WTC11 (cell line): ENCODE measurements around the gene TANGO6. TPM values are rescaled to one million over a fixed set of nuclear protein-coding genes. Genes with fewer than 3 reads are reported as not detected.

Experiments used
- ATAC-seq: fragments of 200-7000 bp; cut with Tn5 transposase; 2 replicates; pipeline ENCODE4 v1.10.0; 2021; ENCODE audit warnings: mild to moderate bottlenecking, moderate library complexity
- CTCF ChIA-PET: fragments of 300-600 bp; sonication (Branson Sonifier 250); formaldehyde crosslinking; loops from one replicate; lab custom pipeline; 2021; ENCODE audit warnings: antibody characterized with exemption; lab: Charles Lee
- POLR2A ChIA-PET: fragments of 350-600 bp; sonication (Branson Sonifier 250); formaldehyde crosslinking; loops from one replicate; lab custom pipeline; 2021; ENCODE audit warnings: antibody characterized with exemption; lab: Charles Lee
- DNase-seq: peaks from one replicate; pipeline ENCODE4 v3.0.0; 2021; ENCODE audit warnings: low spot score
- H3K27ac Mint-ChIP-seq: 2 replicates; pipeline ENCODE4 v1.8.0; 2021; ENCODE audit warnings: mixed read lengths
- H3K27me3 Mint-ChIP-seq: 2 replicates; pipeline ENCODE4 v1.8.0; 2021; ENCODE audit warnings: low read depth, mild to moderate bottlenecking, moderate library complexity, mixed read lengths
- H3K36me3 Mint-ChIP-seq: 2 replicates; pipeline ENCODE4 v1.8.0; 2021; ENCODE audit warnings: mixed read lengths
- H3K4me1 Mint-ChIP-seq: 2 replicates; pipeline ENCODE4 v1.8.0; 2022; ENCODE audit warnings: mixed read lengths
- H3K4me3 Mint-ChIP-seq: 2 replicates; pipeline ENCODE4 v1.8.0; 2021; ENCODE audit warnings: mild to moderate bottlenecking, moderate library complexity, mixed read lengths
- H3K9me3 Mint-ChIP-seq: 2 replicates; pipeline ENCODE4 v1.8.0; 2021; ENCODE audit warnings: mixed read lengths
- ARID4B ChIP-seq: sonication (generic); formaldehyde crosslinking; IDR thresholded peaks from 2 replicates; pipeline ENCODE4 v1.8.0; 2023; ENCODE audit warnings: missing genetic modification reagents, mild to moderate bottlenecking, borderline replicate concordance
- ATF3 ChIP-seq: sonication (generic); formaldehyde crosslinking; conservative IDR thresholded peaks from 2 replicates; pipeline ENCODE4 v1.8.1; 2022; ENCODE audit warnings: mild to moderate bottlenecking, missing genetic modification reagents
- ATF6 ChIP-seq: sonication (generic); formaldehyde crosslinking; IDR thresholded peaks from 2 replicates; pipeline ENCODE4 v1.8.1; 2023; ENCODE audit warnings: mild to moderate bottlenecking, missing genetic modification reagents
- E2F5 ChIP-seq: sonication (generic); formaldehyde crosslinking; IDR thresholded peaks from 2 replicates; pipeline ENCODE4 v1.8.1; 2022; ENCODE audit warnings: mild to moderate bottlenecking, moderate library complexity, missing genetic modification reagents
- EMX1 ChIP-seq: fragments of 250-450 bp; sonication (Bioruptor Pico); IDR thresholded peaks from 2 replicates; pipeline ENCODE4 v1.8.0; 2021; ENCODE audit warnings: mild to moderate bottlenecking
- FOXP1 ChIP-seq: sonication (generic); formaldehyde crosslinking; IDR thresholded peaks from 2 replicates; pipeline ENCODE4 v1.8.0; 2022; ENCODE audit warnings: missing genetic modification reagents, mild to moderate bottlenecking, moderate library complexity, borderline replicate concordance
- GTF2I ChIP-seq: fragments of 250-450 bp; sonication (Bioruptor Pico); conservative IDR thresholded peaks from 2 replicates; pipeline ENCODE4 v1.4.0; 2021; ENCODE audit warnings: mild to moderate bottlenecking
- IRF2 ChIP-seq: sonication (generic); formaldehyde crosslinking; IDR thresholded peaks from 2 replicates; pipeline ENCODE4 v1.8.0; 2022; ENCODE audit warnings: low read depth, missing genetic modification reagents, borderline replicate concordance
- JAZF1 ChIP-seq: fragments of 250-450 bp; sonication (Bioruptor Pico); IDR thresholded peaks from 2 replicates; pipeline ENCODE4 v1.9.0; 2021; ENCODE audit warnings: moderate library complexity, mild to moderate bottlenecking, inconsistent platforms
- NFATC4 ChIP-seq: fragments of 250-450 bp; sonication (Bioruptor Pico); IDR thresholded peaks from 2 replicates; pipeline ENCODE4 v1.9.0; 2021; ENCODE audit warnings: mild to moderate bottlenecking
- NR3C1 ChIP-seq: sonication (generic); formaldehyde crosslinking; conservative IDR thresholded peaks from 2 replicates; pipeline ENCODE4 v1.8.1; 2023; ENCODE audit warnings: low read depth, mild to moderate bottlenecking, missing genetic modification reagents
- OVOL2 ChIP-seq: fragments of 250-450 bp; sonication (Bioruptor Pico); IDR thresholded peaks from 2 replicates; pipeline ENCODE4 v1.9.0; 2021; ENCODE audit warnings: mild to moderate bottlenecking, borderline replicate concordance
- ZNF232 ChIP-seq: sonication (generic); formaldehyde crosslinking; IDR thresholded peaks from 2 replicates; pipeline ENCODE4 v1.8.0; 2022; ENCODE audit warnings: mild to moderate bottlenecking, missing genetic modification reagents
- ZNF416 ChIP-seq: fragments of 250-450 bp; sonication (Bioruptor Pico); IDR thresholded peaks from 2 replicates; pipeline ENCODE4 v1.9.0; 2021; ENCODE audit warnings: mild to moderate bottlenecking, inconsistent platforms
- total RNA-seq: library from RNA; stranded (reverse); gene quantifications from 3 replicates; pipeline ENCODE4 v1.2.3, GENCODE V29; 2021
- TF ChIP-seq, protein P1 (sequence below): fragments of 250-450 bp; sonication (Bioruptor Pico); IDR thresholded peaks from 2 replicates; pipeline ENCODE4 v1.9.0; 2021; ENCODE audit warnings: mild to moderate bottlenecking, borderline replicate concordance
- TF ChIP-seq, protein P2 (sequence below): fragments of 250-450 bp; sonication (Bioruptor Pico); IDR thresholded peaks from 2 replicates; pipeline ENCODE4 v1.9.0; 2021; ENCODE audit warnings: mild to moderate bottlenecking
- TF ChIP-seq, protein P3 (sequence below): sonication (generic); formaldehyde crosslinking; IDR thresholded peaks from 2 replicates; pipeline ENCODE4 v1.8.0; 2023; ENCODE audit warnings: missing genetic modification reagents
- TF ChIP-seq, protein P4 (sequence below): fragments of 250-450 bp; sonication (Bioruptor Pico); conservative IDR thresholded peaks from 2 replicates; pipeline ENCODE4 v1.9.0; 2021; ENCODE audit warnings: mild to moderate bottlenecking

The TANGO6 gene
- total RNA-seq, 1 experiment from 2014 or later = 15.6 TPM

- Mint-ChIP-seq H3K36me3 (peaks cover 90% of the 10 kb centered on the region), H3K4me3 (no peak overlapping the region), H3K27ac (no peak overlapping the region), H3K4me1 (no peaks in the 10 kb centered on the region), H3K27me3 (no peaks in the 10 kb centered on the region), H3K9me3 (no peaks in the 10 kb centered on the region)
- TF ChIP-seq NFATC4 (CRISPR knock-in tag) (no peak), E2F5 (CRISPR knock-in tag) (no peak), NR3C1 (no peak), ZNF232 (CRISPR knock-in tag) (no peak), ATF6 (CRISPR knock-in tag) (no peak), GTF2I (CRISPR knock-in tag) (no peak), ATF3 (CRISPR knock-in tag) (no peak), ARID4B (CRISPR knock-in tag) (no peak), JAZF1 (CRISPR knock-in tag) (no peak), EMX1 (no peak), OVOL2 (CRISPR knock-in tag) (no peak), FOXP1 (CRISPR knock-in tag) (no peak), IRF2 (CRISPR knock-in tag) (no peak), ZNF416 (CRISPR knock-in tag) (no peak)
- TF ChIP-seq, protein P1, sequence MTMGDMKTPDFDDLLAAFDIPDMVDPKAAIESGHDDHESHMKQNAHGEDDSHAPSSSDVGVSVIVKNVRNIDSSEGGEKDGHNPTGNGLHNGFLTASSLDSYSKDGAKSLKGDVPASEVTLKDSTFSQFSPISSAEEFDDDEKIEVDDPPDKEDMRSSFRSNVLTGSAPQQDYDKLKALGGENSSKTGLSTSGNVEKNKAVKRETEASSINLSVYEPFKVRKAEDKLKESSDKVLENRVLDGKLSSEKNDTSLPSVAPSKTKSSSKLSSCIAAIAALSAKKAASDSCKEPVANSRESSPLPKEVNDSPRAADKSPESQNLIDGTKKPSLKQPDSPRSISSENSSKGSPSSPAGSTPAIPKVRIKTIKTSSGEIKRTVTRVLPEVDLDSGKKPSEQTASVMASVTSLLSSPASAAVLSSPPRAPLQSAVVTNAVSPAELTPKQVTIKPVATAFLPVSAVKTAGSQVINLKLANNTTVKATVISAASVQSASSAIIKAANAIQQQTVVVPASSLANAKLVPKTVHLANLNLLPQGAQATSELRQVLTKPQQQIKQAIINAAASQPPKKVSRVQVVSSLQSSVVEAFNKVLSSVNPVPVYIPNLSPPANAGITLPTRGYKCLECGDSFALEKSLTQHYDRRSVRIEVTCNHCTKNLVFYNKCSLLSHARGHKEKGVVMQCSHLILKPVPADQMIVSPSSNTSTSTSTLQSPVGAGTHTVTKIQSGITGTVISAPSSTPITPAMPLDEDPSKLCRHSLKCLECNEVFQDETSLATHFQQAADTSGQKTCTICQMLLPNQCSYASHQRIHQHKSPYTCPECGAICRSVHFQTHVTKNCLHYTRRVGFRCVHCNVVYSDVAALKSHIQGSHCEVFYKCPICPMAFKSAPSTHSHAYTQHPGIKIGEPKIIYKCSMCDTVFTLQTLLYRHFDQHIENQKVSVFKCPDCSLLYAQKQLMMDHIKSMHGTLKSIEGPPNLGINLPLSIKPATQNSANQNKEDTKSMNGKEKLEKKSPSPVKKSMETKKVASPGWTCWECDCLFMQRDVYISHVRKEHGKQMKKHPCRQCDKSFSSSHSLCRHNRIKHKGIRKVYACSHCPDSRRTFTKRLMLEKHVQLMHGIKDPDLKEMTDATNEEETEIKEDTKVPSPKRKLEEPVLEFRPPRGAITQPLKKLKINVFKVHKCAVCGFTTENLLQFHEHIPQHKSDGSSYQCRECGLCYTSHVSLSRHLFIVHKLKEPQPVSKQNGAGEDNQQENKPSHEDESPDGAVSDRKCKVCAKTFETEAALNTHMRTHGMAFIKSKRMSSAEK (CRISPR knock-in tag) = no peak
- TF ChIP-seq, protein P2, sequence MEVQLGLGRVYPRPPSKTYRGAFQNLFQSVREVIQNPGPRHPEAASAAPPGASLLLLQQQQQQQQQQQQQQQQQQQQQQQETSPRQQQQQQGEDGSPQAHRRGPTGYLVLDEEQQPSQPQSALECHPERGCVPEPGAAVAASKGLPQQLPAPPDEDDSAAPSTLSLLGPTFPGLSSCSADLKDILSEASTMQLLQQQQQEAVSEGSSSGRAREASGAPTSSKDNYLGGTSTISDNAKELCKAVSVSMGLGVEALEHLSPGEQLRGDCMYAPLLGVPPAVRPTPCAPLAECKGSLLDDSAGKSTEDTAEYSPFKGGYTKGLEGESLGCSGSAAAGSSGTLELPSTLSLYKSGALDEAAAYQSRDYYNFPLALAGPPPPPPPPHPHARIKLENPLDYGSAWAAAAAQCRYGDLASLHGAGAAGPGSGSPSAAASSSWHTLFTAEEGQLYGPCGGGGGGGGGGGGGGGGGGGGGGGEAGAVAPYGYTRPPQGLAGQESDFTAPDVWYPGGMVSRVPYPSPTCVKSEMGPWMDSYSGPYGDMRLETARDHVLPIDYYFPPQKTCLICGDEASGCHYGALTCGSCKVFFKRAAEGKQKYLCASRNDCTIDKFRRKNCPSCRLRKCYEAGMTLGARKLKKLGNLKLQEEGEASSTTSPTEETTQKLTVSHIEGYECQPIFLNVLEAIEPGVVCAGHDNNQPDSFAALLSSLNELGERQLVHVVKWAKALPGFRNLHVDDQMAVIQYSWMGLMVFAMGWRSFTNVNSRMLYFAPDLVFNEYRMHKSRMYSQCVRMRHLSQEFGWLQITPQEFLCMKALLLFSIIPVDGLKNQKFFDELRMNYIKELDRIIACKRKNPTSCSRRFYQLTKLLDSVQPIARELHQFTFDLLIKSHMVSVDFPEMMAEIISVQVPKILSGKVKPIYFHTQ (CRISPR knock-in tag) = no peak
- TF ChIP-seq, protein P3, sequence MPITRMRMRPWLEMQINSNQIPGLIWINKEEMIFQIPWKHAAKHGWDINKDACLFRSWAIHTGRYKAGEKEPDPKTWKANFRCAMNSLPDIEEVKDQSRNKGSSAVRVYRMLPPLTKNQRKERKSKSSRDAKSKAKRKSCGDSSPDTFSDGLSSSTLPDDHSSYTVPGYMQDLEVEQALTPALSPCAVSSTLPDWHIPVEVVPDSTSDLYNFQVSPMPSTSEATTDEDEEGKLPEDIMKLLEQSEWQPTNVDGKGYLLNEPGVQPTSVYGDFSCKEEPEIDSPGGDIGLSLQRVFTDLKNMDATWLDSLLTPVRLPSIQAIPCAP (CRISPR knock-in tag) = no peak
- TF ChIP-seq, protein P4, sequence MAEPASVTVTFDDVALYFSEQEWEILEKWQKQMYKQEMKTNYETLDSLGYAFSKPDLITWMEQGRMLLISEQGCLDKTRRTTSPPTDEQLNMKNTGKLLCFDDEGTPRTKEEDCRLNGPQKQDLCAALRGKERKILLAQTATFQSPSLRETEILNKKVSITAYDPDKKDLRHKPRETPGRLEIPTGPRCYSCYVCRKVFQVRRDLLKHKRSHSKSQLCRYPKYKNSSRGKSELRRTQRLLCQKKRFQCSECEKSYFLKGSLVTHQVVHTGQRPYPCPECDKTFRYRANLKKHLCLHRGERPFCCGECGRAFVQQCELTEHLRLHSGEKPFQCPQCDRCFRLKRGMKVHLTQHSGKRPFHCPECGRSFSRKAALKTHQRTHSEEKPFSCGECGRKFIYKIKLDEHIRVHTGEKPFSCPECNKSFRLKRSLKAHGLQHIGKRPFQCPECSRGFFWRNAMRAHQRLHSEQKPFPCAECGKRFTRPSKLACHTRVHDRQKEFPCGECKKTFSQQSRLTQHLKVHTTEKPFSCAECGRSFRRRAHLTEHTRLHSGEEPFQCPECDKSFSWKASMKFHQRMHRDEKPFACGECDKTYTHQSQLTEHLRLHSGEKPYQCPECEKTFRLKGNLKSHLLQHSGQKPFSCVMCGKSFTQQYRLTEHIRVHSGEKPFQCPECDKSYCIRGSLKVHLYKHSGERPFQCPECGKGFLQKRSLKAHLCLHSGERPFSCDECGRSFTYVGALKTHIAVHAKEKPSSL (CRISPR knock-in tag) = no peak
- no peak for ATAC-seq
- ChIA-PET CTCF (interaction anchor here (0.7 kb wide), 1 partner anchor 23 kb away, joined by 4 read pairs; no protein-coding TSS in a partner anchor), POLR2A (interaction anchor here (0.7 kb wide), 2 partner anchors 56 to 287 kb away, joined by 3 to 9 read pairs; no protein-coding TSS in a partner anchor)
- no peak for DNase-seq
These were observed 28.8 kb upstream of the TANGO6 start for GRCh38 chr16:68814516-68814915.
